Hepatocyte (in vitro differentiated cells): ENCODE measurements around the gene MC3R. TPM values are rescaled to one million over a fixed set of nuclear protein-coding genes. Genes with fewer than 3 reads are reported as not detected.

Experiments used
- DNase-seq: peaks from one replicate; pipeline ENCODE4 v3.0.0-alpha.2; 2016; ENCODE audit warnings: low spot score
- H2AFZ ChIP-seq: fragments of 200-600 bp; sonication (generic); 2 replicates; pipeline ENCODE4 v1.6.0; 2016; ENCODE audit warnings: antibody characterized with exemption, mild to moderate bottlenecking
- H3K27ac ChIP-seq: fragments of 200-600 bp; sonication (generic); 2 replicates; pipeline ENCODE4 v1.5.1; 2016; ENCODE audit warnings: mild to moderate bottlenecking
- H3K27me3 ChIP-seq: fragments of 200-600 bp; sonication (generic); 2 replicates; pipeline ENCODE4 v1.6.1; 2016
- H3K36me3 ChIP-seq: fragments of 200-600 bp; sonication (generic); replicated peaks from 2 replicates; pipeline ENCODE4 v1.5.1; 2016; ENCODE audit warnings: low read depth; ENCODE audit not compliant: insufficient read depth
- H3K4me1 ChIP-seq: fragments of 200-600 bp; sonication (generic); 2 replicates; pipeline ENCODE4 v1.5.1; 2016; ENCODE audit warnings: mild to moderate bottlenecking, moderate library complexity; ENCODE audit not compliant: insufficient read depth
- H3K4me2 ChIP-seq: fragments of 200-600 bp; sonication (generic); 2 replicates; pipeline ENCODE4 v1.6.0; 2016
- H3K4me3 ChIP-seq: fragments of 200-600 bp; sonication (generic); 2 replicates; pipeline ENCODE4 v1.5.1; 2016; ENCODE audit warnings: mild to moderate bottlenecking
- H3K79me2 ChIP-seq: fragments of 200-600 bp; sonication (generic); 2 replicates; pipeline ENCODE4 v1.6.0; 2017; ENCODE audit warnings: mild to moderate bottlenecking
- H3K9me2 ChIP-seq: fragments of 200-600 bp; sonication (generic); replicated peaks from 2 replicates; pipeline ENCODE4 v1.6.0; 2017; ENCODE audit warnings: mild to moderate bottlenecking; ENCODE audit not compliant: insufficient read depth
- H3K9me3 ChIP-seq: fragments of 200-600 bp; sonication (generic); 2 replicates; pipeline ENCODE4 v1.5.1; 2016; ENCODE audit warnings: low read depth, mild to moderate bottlenecking
- H4K20me1 ChIP-seq: fragments of 200-600 bp; sonication (generic); 2 replicates; pipeline ENCODE4 v1.6.0; 2016; ENCODE audit warnings: mild to moderate bottlenecking; ENCODE audit not compliant: insufficient read depth, poor library complexity, severe bottlenecking
- EZH2 ChIP-seq: fragments of 200-600 bp; sonication (generic); IDR thresholded peaks from 2 replicates; pipeline ENCODE4 v1.6.1; 2016; ENCODE audit warnings: antibody characterized with exemption, mild to moderate bottlenecking, borderline replicate concordance
- EZH2phosphoT487 ChIP-seq: fragments of 200-600 bp; sonication (generic); IDR thresholded peaks from one replicate; pipeline ENCODE4 v1.6.1; 2018; ENCODE audit warnings: antibody characterized with exemption, mild to moderate bottlenecking, low read depth, moderate library complexity; ENCODE audit not compliant: unreplicated experiment, severe bottlenecking
- WGBS: methylation state at CpG from one replicate; pipeline ENCODE4 v1.1.6; 2016; ENCODE audit warnings: low lambda C conversion rate; ENCODE audit errors: missing lambda C conversion rate; 5-methylcytosine and 5-hydroxymethylcytosine counted together
- polyA plus RNA-seq: library from polyadenylated mRNA; unstranded; fragments of >200 nt; fragmentation: Nextera tagmentation; extraction: Ambion mirVana; gene quantifications from 2 replicates; pipeline ENCODE4 v1.2.1, GENCODE V29; 2016
- small RNA-seq: library from RNA; depleted of rRNA; stranded (forward); fragments of <200 nt; gene quantifications from one replicate; pipeline ENCODE3, GENCODE V24; 2014
- total RNA-seq: library from RNA; depleted of rRNA; stranded (reverse); fragments of >200 nt; gene quantifications from 2 replicates; pipeline ENCODE4 v1.2.3, GENCODE V29; 2014
- TF ChIP-seq, protein P1 (sequence below): fragments of 200-600 bp; sonication (generic); IDR thresholded peaks from 2 replicates; pipeline ENCODE4 v1.5.1; 2016; ENCODE audit warnings: antibody characterized with exemption, mild to moderate bottlenecking; ENCODE audit not compliant: poor library complexity

MC3R gene
- total and polyA plus RNA-seq, 2 experiments from 2014 or later, result 1.9 TPM; not detected in 1

- Histone ChIP-seq H3K4me3 (no peak overlapping the region), H3K36me3 (no peaks in the 10 kb centered on the region), H3K4me1 (no peaks in the 10 kb centered on the region), H3K9me2 (no peaks in the 10 kb centered on the region), H3K27me3 (no peaks in the 10 kb centered on the region), H3K4me2 (no peak overlapping the region), H4K20me1 (no peaks in the 10 kb centered on the region), H3K79me2 (no peaks in the 10 kb centered on the region), H3K27ac (no peak overlapping the region), H2AFZ (no peak overlapping the region), H3K9me3 (no peaks in the 10 kb centered on the region)
- DNase-seq, result no peak
- TF ChIP-seq EZH2phosphoT487, result no peak
- TF ChIP-seq EZH2, result no peak
- TF ChIP-seq, protein P1, sequence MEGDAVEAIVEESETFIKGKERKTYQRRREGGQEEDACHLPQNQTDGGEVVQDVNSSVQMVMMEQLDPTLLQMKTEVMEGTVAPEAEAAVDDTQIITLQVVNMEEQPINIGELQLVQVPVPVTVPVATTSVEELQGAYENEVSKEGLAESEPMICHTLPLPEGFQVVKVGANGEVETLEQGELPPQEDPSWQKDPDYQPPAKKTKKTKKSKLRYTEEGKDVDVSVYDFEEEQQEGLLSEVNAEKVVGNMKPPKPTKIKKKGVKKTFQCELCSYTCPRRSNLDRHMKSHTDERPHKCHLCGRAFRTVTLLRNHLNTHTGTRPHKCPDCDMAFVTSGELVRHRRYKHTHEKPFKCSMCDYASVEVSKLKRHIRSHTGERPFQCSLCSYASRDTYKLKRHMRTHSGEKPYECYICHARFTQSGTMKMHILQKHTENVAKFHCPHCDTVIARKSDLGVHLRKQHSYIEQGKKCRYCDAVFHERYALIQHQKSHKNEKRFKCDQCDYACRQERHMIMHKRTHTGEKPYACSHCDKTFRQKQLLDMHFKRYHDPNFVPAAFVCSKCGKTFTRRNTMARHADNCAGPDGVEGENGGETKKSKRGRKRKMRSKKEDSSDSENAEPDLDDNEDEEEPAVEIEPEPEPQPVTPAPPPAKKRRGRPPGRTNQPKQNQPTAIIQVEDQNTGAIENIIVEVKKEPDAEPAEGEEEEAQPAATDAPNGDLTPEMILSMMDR, result no peak
- WGBS, result 71% methylated on average over 1 of the region's 1 CpG
These were observed 50.8 kb downstream of the MC3R start for GRCh38 chr20:56299362-56299761.

Small RNA genes within 50 kb of the gene (small RNA-seq; reads per million reads assigned to genes)
- gene RNA5SP487, result not detected

Other genes starting within 250 kb of the MC3R start
- 1.7 and 2.5 TPM in 2 replicates for gene CBLN4, start 243.2 kb upstream of the MC3R start, total RNA-seq
- 1.6 and 2.6 TPM in 2 replicates for gene CBLN4, start 243.2 kb upstream of the MC3R start, polyA plus RNA-seq
- 57.0 and 58.9 TPM in 2 replicates for gene FAM210B, start 110.2 kb downstream of the MC3R start, total RNA-seq
- 55.3 and 62.7 TPM in 2 replicates for gene FAM210B, start 110.2 kb downstream of the MC3R start, polyA plus RNA-seq
- 15.7 and 16.9 TPM in 2 replicates for gene AURKA, start 143.5 kb downstream of the MC3R start, total RNA-seq
- 13.4 and 16.4 TPM in 2 replicates for gene AURKA, start 143.5 kb downstream of the MC3R start, polyA plus RNA-seq
- gene CSTF1, start 143.9 kb downstream of the MC3R start, total RNA-seq, result 34.8 and 38.6 TPM in 2 replicates
- gene CSTF1, start 143.9 kb downstream of the MC3R start, polyA plus RNA-seq, result 15.4 and 21.5 TPM in 2 replicates
- gene CASS4, start 163.5 kb downstream of the MC3R start, total RNA-seq, result 0.13 TPM in 1 of 2 replicates, not detected in the other
- 0.50 TPM in 1 of 2 replicates, not detected in the other for gene CASS4, start 163.5 kb downstream of the MC3R start, polyA plus RNA-seq
- gene RTF2, start 219.9 kb downstream of the MC3R start, total RNA-seq, result 50.5 and 59.2 TPM in 2 replicates
- gene RTF2, start 219.9 kb downstream of the MC3R start, polyA plus RNA-seq, result 95.3 and 99.8 TPM in 2 replicates